ENCODE data around the gene AVL9.

GRCh38 chr7:32474008-32474407 lies 21.3 kb upstream of the AVL9 start:
- TF ChIP-seq CTCF (IDR thresholded peaks at IDR 0.05), result no peak
- TF ChIP-seq EZH2 (IDR thresholded peaks at IDR 0.05), result no peak

Measured in neural progenitor cell (in vitro differentiated cells).